Inferior parietal cortex (tissue), 1 donor: Measurements from ENCODE around the gene C12orf57.

Experiments
- DNase-seq: peaks from one replicate; pipeline ENCODE4 v3.0.0-alpha.2; 2016; ENCODE audit errors: extremely low spot score

Gene C12orf57

GRCh38 chr12:6964605-6965025 lies 20.8 kb downstream of the C12orf57 start:
- DNase-seq, result no peak

- DNase-seq, result peak; percentile 83
Observed at GRCh38 chr12:6965026-6965661, 21.3 kb downstream of the C12orf57 start.

- no peak for DNase-seq
Observed at GRCh38 chr12:6965714-6966113, 21.9 kb downstream of the C12orf57 start.

- no peak for DNase-seq
Observed at GRCh38 chr12:6966351-6966750, 22.5 kb downstream of the C12orf57 start.

- no peak for DNase-seq
Observed at GRCh38 chr12:6967651-6968100, 23.9 kb downstream of the C12orf57 start.

GRCh38 chr12:6968426-6968825 lies 24.6 kb downstream of the C12orf57 start:
- no peak for DNase-seq

GRCh38 chr12:6970096-6970527 lies 26.3 kb downstream of the C12orf57 start:
- no peak for DNase-seq

GRCh38 chr12:6974180-6974579 lies 30.4 kb downstream of the C12orf57 start:
- no peak for DNase-seq

- no peak for DNase-seq
Observed at GRCh38 chr12:6975297-6976032, 31.6 kb downstream of the C12orf57 start.

- no peak for DNase-seq
Observed at GRCh38 chr12:6977653-6978052, 33.8 kb downstream of the C12orf57 start.

GRCh38 chr12:6978188-6978587 lies 34.4 kb downstream of the C12orf57 start:
- no peak for DNase-seq

- DNase-seq, result no peak
Observed at GRCh38 chr12:6978611-6979011, 34.8 kb downstream of the C12orf57 start.

GRCh38 chr12:6979021-6979420 lies 35.2 kb downstream of the C12orf57 start:
- no peak for DNase-seq

- DNase-seq, result no peak
Observed at GRCh38 chr12:6979453-6979852, 35.6 kb downstream of the C12orf57 start.

- DNase-seq, result no peak
Observed at GRCh38 chr12:6980075-6980474, 36.3 kb downstream of the C12orf57 start.

- no peak for DNase-seq
Observed at GRCh38 chr12:6980740-6981139, 36.9 kb downstream of the C12orf57 start.

- DNase-seq, result no peak
Observed at GRCh38 chr12:6981152-6982052, 37.6 kb downstream of the C12orf57 start.

GRCh38 chr12:6982532-6982931 lies 38.7 kb downstream of the C12orf57 start:
- DNase-seq, result no peak

- no peak for DNase-seq
Observed at GRCh38 chr12:6987956-6988553, 44.2 kb downstream of the C12orf57 start.
